ENCODE data around the gene THAP5. TPM values are rescaled to one million over a fixed set of nuclear protein-coding genes. Genes with fewer than 3 reads are reported as not detected.

Gene THAP5
- total RNA-seq, 1 experiment from 2014 or later, result 45.8 TPM

DNA sequence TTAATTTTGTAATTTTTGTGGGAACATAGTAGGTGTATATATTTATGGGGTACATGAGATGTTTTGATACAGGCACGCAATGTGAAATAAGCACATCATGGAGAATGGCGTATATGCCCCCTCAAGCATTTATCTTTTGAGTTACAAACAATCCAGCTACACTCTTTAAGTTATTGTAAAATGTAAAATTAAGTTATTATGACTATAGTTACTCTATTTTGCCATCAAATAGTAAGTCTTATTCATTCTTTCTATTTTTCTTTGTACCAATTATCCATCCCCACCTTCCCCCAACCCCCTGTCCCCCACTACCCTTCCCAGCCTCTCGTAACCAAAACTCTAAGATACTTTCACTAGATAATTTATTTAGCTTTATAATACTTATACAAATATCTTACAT, 35.8 kb downstream of the THAP5 start:
- no peak for DNase-seq (ENCODE audit: low read depth)

DNA sequence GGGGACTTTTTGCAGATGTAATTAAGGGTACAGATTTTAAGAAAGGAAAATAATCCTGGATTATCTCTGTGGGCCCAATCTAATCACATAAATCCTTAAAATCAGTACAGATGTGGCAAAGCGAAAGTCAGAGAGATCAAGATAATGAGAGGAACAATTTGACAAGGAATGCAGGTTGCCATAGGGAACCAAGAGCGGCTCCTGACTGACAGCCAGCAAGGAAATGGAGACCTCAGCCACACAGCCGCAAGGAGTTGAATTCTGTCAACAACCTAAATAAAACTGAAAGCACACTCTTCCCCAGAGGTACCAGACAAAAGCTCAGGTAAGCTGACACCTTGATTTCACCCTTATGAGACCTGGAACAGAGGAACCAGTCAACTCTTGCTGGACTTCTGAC, 40.2 kb downstream of the THAP5 start:
- no peak for DNase-seq (ENCODE audit: low read depth)

DNA sequence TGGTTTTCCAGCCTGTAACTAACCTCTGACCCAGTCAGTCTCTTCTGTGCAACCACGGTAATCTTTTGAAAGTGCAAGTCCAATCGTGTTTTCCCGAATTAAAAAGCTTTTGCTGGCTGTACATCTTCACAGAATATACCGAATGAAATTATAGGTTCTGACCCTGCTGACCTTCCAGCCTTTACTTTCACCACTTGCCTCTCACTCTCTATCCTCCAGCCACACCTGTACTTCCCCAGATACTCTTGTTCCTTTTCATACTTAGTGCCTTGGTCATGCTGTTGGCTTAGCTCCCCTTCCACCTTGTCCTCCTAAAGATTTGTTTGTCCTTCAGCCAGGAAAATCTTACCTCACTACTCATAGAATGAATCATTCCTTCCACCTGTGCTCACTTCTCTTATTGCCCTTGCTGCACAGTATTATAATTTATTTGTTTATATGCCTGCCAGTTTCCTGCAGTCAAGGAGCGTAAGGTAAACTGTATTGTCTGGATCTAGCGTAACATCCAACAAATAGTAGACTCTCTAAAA, 41.3 kb downstream of the THAP5 start:
- no peak for DNase-seq (ENCODE audit: low read depth)

DNA sequence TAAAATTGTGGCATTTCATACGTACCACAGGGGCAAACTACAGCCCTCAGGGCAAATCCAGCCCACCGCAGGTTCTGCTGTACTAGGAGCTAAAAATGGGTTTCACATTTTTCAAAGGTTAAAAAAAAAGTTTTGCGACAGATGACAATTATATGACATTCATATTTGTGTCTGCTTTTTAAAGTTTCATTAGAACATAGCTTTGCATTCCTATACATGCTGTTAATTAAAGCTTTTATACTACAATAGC, 42.8 kb downstream of the THAP5 start:
- no peak for DNase-seq (ENCODE audit: low read depth)

DNA sequence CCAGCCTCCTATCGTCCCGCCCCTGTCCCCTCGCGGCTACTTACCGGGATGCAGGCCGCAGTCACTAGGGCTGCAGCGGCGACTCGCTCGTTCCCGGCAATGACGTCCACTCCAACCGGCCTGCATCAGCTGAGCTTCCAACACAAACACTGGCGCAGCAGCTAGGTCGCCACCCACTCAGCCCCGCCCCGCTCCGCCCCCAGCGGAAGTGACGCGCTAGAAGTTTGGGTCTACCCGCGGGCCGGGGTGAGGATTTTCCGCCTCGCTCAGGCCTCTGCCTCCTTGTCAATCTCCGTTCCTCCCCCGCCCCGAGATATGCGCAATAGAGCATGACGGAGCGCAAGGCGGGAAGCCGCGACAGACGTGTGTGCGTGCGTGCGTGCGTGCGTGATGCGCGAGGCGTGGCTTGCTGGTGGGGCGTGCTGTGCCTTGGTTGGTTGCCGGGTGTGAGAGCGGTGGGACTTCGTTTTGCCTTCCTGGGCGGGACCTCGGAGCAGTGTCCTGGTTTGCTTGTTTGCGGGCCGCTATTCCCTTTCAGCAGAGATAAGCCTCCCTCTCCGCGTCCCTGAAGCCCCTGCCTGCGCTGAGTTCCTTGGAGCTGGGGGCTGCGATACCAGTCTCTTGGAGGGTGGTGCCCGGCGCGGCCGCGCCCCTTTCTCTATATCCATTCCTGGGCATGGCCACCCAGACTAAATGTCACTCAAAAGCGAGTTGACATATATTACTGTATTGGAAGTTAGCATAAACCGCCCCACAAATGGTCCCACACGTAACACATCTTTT, 43.3 kb downstream of the THAP5 start, which contains the start of gene PNPLA8:
TSS of gene PNPLA8 (minus strand) at position 151 of the 783 bp plus-strand sequence. CDS start 10,644 bp downstream, outside the sequence.
- DNase-seq (ENCODE audit: low read depth), result peak; percentile 99

DNA sequence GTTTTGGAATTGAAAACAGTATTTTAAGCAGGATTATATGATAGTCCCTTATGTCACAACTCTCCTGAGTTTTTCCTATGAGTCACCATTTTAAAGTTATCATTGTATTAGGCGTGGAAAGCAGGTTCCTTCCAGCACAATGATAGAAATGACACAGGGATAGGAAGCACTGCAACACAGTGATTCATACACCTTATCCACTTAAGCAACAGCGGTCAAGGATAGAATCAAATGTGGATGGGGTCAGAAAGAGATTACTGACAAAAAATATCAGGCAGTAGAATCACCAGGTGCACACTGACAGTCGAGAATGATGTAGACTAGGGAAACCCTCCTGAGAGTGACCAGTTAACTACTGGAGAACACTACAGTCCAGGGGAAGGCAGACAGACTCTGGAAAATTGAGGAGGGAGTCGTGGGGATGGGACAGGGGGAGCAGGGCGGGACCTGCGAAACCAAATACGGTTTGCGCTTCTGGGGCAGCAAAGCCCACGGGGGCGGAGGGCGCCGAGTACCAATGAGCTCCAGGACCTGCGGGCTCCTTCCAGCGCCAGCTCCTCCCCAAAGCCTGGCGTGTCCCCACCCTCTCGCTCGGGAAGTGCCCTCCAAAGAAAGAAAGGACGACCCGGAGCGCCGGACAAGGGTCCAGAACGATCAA, 44.0 kb downstream of the THAP5 start:
- DNase-seq (ENCODE audit: low read depth), result peak; percentile 88

DNA sequence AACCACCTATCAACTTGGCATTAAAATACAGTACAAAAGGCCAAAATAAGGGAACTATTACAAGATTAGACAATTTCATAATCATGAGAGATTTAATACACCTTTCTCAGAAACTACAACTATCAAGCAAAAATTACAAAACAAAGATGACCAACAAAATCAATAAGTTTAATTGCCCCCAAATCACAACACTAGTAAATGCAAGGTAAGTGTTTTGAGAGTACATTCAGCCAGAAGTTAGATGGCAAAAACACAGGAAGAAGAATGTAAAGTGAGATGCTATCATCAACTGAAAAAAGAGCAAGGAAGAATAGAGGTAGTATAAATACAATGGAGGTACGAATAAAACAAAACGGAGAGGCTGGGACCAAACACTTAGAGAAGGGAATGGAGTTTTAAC, 46.7 kb downstream of the THAP5 start:
- no peak for DNase-seq (ENCODE audit: low read depth)

DNA sequence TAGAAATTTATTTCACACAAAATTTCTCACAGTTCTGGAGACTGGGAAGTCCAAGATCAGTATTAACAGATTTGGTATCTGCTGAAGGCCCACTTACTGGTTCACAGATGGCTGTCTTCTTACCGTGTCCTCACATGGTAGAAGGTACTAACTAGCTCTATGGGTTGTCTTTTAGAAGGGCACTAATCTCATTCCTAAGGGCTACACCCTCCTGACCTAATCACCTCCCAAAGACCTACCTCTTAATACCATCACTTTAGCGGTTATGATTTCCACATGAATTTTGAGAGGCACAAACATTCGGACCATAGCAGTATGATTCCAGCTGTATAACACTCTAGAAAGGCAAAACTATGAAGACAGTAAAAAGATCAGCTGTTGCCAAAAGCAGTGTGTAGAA, 51.6 kb downstream of the THAP5 start:
- no peak for DNase-seq (ENCODE audit: low read depth)

DNA sequence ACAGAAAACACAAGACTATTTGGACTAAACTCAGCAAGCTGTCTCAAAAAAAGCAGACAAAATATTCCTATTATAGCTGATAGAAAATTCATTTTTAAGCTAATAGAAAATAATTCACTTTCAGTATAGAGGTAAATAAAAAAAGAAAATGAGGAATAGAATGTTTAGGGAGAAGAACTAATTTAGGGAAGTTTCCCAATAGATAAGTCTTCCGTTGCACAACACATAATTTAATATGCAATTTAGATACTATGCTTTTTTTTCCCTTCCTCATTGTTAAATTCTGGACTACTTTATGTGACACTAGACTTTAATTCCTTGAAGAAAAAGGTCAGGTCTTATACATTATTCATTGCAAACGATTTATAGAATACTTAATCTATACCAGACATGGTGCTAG, 53.9 kb downstream of the THAP5 start:
- DNase-seq (ENCODE audit: low read depth), result no peak

DNA sequence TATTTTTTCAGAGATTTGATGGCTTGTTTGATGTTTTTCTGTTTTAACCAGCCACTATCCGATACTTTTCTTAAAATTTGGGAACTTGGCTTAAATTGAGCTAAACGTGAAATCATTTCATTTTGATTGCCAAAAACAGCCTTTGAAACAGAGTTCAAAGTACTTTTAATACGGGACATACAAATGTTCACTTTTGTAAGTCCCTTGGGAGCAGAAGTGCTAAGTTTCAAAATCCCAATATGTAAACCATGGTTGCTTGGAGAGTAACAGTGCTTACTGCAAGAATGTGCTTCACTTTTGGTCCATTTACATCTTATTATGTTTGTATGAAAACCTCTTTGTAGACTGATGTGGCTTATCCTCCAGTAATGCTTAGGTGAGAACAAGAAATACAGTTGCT, 54.5 kb downstream of the THAP5 start:
- no peak for DNase-seq (ENCODE audit: low read depth)

Other genes starting within 250 kb of the THAP5 start
- 0.78 and 1.7 TPM in 2 replicates for gene NRCAM, start 113.3 kb downstream of the THAP5 start, total RNA-seq (2014; rRNA removed; shearing (Covaris generic))
- gene PNPLA8, start 43.6 kb downstream of the THAP5 start, total RNA-seq (2014; rRNA removed; shearing (Covaris generic)), result 38.7 and 40.6 TPM in 2 replicates
- 25.1 and 32.2 TPM in 2 replicates for gene DNAJB9, start 168 bp upstream of the THAP5 start, total RNA-seq (2014; rRNA removed; shearing (Covaris generic))

All from RPMI7951 (cell line).